Tibial nerve (tissue), 4 donors: ENCODE results near the gene PIGQ. TPM values are rescaled to one million over a fixed set of nuclear protein-coding genes. Genes with fewer than 3 reads are reported as not detected.

Experiments used
- DNase-seq, 2 donors: peaks; one replicate each; pipeline ENCODE4 v3.0.0-alpha.2; 2019; ENCODE audit warnings: low spot score in 2 of 2
- H3K27ac ChIP-seq, 4 donors: fragments of 200-600 bp; sonication (generic) in 3 of 4; one replicate each; pipeline ENCODE4 v1.5.1; 2017 to 2019; ENCODE audit warnings: mild to moderate bottlenecking in 1 of 4
- H3K27me3 ChIP-seq, 2 donors: fragments of 200-600 bp; sonication (generic) in 1 of 2; one replicate each; pipeline versions ENCODE4 v1.5.1 to v1.6.0; 2017 to 2019
- H3K36me3 ChIP-seq, 3 donors: fragments of 200-600 bp; sonication (generic); one replicate each; pipeline ENCODE4 v1.5.1; 2018 to 2019
- H3K4me1 ChIP-seq, 4 donors: fragments of 200-600 bp; sonication (generic) in 3 of 4; one replicate each; pipeline ENCODE4 v1.5.1; 2017 to 2019
- H3K4me3 ChIP-seq, 4 donors: fragments of 200-600 bp; sonication (generic) in 3 of 4; one replicate each; pipeline ENCODE4 v1.5.1; 2017 to 2019; ENCODE audit warnings: mild to moderate bottlenecking in 1 of 4, moderate library complexity in 1 of 4
- H3K9me3 ChIP-seq, 4 donors: fragments of 200-600 bp; sonication (generic) in 3 of 4; one replicate each; pipeline ENCODE4 v1.5.1; 2017 to 2019
- EP300 ChIP-seq, 2 donors: sonication (generic); formaldehyde crosslinking; IDR thresholded peaks; one replicate each; pipeline ENCODE4 v1.6.1; 2017; ENCODE audit warnings: antibody characterized with exemption in 2 of 2, mild to moderate bottlenecking in 1 of 2
- POLR2A ChIP-seq, 2 donors: fragments of 450-650 bp; IDR thresholded peaks; one replicate each; pipeline ENCODE4 v1.6.1; 2017; ENCODE audit warnings: antibody characterized with exemption in 2 of 2, mild to moderate bottlenecking in 2 of 2, moderate library complexity in 2 of 2
- WGBS, 2 donors: methylation state at CpG; one replicate each; pipeline ENCODE4 v1.1.5; 2018; 5-methylcytosine and 5-hydroxymethylcytosine counted together
- total RNA-seq, 4 donors: library from RNA; depleted of rRNA; stranded (reverse); fragments of >200 nt; gene quantifications; one replicate each; pipeline ENCODE4 v1.1.0, GENCODE V29; 2016
- TF ChIP-seq, protein P1 (sequence below), 5 experiments: fragments of 200-600 bp in 3 of 5; fragments of 450-650 bp in 2 of 5; sonication (generic) in 3 of 5; IDR thresholded peaks; one replicate each; pipeline ENCODE4 v1.5.1; 2016 to 2019; ENCODE audit warnings: antibody characterized with exemption in 5 of 5, mild to moderate bottlenecking in 3 of 5, moderate library complexity in 2 of 5

PIGQ gene
- total RNA-seq, 4 donors from 2014 or later: 49.2 to 89.6 (median 71.8) TPM

DNA sequence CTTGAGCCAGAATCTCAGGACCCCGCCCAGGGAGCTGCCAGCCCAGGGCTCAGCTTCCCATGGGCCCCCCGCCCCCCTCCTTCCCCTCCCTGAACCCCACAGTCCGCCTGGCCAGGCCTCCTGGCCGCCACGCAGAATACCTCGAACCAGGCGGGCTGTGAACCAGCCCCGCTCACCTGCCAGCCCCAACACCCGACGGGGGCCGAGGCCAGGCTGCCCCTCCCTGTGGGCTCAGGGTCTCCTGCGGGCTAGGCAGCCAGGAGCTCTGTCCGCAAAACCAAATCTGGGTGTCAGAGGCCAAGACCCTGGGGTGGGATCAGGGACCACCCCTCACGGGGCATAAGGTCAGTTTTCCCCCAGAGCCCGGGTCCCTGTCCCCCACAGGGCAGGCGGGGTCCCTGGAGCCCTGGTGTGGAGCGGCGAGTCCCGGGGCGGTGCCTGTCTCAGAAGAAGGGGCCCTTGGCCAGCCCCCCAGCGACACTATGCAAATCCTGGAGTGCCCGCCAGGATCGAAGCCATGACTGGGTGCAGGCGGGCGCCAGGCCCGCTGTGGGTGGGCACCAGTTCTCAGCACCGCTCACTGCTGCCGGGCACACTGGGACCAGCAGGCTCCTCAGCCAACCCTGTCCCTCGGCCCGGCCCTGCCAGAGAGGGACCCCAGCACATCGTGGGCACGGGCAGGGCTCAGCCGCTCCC lies 16.0 kb upstream of the PIGQ start:
- Histone ChIP-seq H3K4me1 (peaks cover 0 to 22% (median 6%) of the 10 kb centered on the region in 4 donors), H3K27me3 (peaks cover 0 to 6% of the 10 kb centered on the region in 2 donors), H3K4me3 (no peak overlapping the region), H3K36me3 (peaks cover 5 to 54% (median 9%) of the 10 kb centered on the region in 3 donors), H3K27ac (peak overlapping the region in 1 of 4 donors; percentile 52), H3K9me3 (no peaks in the 10 kb centered on the region)
- 47 to 76% methylated on average over 3 to 23 of the region's 33 CpGs for WGBS, 2 donors
- TF ChIP-seq EP300 (IDR thresholded peaks at IDR 0.05) (no peak), POLR2A (IDR thresholded peaks at IDR 0.05) (no peak)
- TF ChIP-seq, protein P1, sequence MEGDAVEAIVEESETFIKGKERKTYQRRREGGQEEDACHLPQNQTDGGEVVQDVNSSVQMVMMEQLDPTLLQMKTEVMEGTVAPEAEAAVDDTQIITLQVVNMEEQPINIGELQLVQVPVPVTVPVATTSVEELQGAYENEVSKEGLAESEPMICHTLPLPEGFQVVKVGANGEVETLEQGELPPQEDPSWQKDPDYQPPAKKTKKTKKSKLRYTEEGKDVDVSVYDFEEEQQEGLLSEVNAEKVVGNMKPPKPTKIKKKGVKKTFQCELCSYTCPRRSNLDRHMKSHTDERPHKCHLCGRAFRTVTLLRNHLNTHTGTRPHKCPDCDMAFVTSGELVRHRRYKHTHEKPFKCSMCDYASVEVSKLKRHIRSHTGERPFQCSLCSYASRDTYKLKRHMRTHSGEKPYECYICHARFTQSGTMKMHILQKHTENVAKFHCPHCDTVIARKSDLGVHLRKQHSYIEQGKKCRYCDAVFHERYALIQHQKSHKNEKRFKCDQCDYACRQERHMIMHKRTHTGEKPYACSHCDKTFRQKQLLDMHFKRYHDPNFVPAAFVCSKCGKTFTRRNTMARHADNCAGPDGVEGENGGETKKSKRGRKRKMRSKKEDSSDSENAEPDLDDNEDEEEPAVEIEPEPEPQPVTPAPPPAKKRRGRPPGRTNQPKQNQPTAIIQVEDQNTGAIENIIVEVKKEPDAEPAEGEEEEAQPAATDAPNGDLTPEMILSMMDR (IDR thresholded peaks at IDR 0.05): no peak
- no peak for DNase-seq

DNA sequence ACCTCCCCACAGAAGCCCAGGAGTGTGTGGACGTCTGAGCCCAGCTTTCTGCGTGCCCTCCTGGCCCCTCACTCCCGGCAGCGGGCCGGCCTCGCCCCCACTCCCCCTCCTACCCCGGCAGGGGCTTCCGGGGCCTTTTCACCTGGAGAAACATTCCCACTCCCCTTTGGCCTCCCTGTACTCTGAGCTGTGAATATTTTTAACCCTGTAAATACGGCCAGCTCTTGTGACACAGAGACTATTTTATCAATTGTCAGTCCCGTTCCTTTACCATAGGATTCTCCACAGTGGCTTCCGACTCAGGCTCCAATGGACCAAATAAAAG lies 15.5 kb upstream of the PIGQ start:
- no peak for DNase-seq
- Histone ChIP-seq H3K4me3 (peak overlapping the region in 1 of 4 donors; percentile 44), H3K27me3 (peaks cover 0 to 11% of the 10 kb centered on the region in 2 donors), H3K27ac (peak overlapping the region in 1 of 4 donors; percentile 52), H3K36me3 (peaks cover 5 to 48% (median 9%) of the 10 kb centered on the region in 3 donors), H3K9me3 (no peaks in the 10 kb centered on the region), H3K4me1 (peaks cover 0 to 23% (median 6%) of the 10 kb centered on the region in 4 donors)
- WGBS, 2 donors: 37 to 62% methylated on average over 10 to 11 of the region's 11 CpGs
- TF ChIP-seq, protein P1 (IDR thresholded peaks at IDR 0.05): no peak
- no peak for TF ChIP-seq POLR2A (IDR thresholded peaks at IDR 0.05)
- no peak for TF ChIP-seq EP300 (IDR thresholded peaks at IDR 0.05)

DNA sequence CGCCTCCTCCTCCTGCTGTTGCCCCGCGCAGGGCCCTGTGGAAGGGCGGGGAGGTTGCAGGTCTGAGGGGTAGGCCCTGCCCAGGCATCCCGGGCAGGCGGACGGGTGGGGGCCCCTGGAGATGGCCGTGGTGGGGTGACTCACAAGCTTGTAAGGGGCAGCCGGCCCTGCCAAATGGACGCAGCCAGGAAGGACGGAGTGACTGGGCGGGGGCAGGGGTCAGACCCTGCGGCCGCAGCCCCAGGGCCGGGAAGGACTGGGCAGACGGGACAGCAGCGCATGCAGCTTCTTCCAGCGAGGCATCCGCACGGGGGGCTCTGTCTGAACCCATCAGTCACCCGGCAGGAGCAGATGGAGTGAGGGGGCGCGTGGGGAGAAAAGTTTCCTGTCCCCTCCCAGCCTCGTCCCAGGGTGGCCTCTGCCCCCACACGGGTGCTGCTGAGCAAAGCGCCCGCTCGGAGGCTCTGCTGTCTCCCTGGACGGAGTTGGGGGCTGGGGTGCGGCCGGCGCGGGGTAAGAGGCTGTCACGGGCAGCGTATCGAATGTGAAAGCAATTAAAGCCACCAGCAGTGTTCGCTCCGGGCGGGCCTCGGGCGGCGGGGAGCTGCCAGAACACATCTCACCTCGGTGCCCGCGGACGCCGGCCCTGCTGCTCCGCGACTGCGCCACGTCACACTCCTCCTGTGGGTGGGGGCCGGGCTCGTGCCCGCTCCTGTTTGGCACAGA lies 15.0 kb upstream of the PIGQ start:
- WGBS, 2 donors: 41 to 51% methylated on average over 45 to 54 of the region's 54 CpGs
- Histone ChIP-seq H3K4me3 (peak overlapping the region; percentile 11 to 44 (median 26)), H3K36me3 (peaks cover under 1 to 43% (median 9%) of the 10 kb centered on the region in 3 donors), H3K4me1 (peaks cover 0 to 28% (median 6%) of the 10 kb centered on the region in 4 donors), H3K27ac (peak overlapping the region in 2 of 4 donors; percentile 48 to 52), H3K9me3 (no peaks in the 10 kb centered on the region), H3K27me3 (peaks cover 0 to 17% of the 10 kb centered on the region in 2 donors)
- TF ChIP-seq, protein P1 (IDR thresholded peaks at IDR 0.05): no peak
- TF ChIP-seq EP300 (IDR thresholded peaks at IDR 0.05) (no peak), POLR2A (IDR thresholded peaks at IDR 0.05) (no peak)
- no peak for DNase-seq

DNA sequence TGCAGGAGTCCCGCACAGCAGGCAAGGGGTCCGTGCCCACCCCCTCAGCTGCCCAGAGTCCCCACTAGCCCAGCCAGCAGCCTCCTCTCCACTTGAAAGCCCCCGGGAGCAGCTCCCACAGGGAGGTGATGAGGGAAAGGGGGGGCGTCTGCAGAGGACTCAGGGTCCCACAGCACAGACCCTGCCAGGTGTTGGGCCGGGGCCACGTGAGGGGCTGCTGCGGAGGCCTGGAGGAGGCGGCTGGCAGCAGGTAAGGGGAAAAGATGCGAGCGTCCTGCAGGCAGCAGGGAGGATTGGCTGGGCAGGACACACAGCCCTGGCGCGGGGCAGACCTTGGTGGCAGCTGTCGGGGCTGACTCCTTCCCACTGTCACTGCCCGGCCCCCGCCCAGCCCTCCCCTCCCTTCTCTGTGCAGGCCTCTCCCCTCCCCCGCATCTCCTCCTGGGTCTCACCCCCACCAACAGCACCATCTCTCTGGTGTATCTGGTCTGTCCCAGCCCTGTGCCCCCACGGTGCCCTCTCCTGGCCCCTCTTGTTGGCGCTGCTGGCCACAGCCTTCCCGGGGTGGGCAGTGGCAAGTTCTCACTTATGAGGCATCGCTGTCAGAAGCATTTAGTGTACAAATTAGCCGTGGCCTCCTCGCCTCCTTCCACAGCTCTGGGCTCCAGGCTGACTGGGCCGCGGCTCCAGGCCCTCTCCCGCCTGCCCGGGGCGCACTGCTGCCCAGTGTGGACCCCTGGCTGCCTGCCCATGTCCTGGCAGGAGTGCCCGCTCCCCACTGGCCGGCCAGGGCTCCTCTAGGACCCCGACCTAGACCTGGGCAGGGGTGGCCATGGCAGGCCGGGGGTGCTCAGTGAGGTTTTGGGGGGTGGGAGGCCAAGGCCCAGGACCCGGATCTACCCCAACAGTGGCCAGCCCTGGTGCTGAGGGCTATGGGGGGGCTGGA lies 14.0 kb upstream of the PIGQ start:
- Histone ChIP-seq H3K27ac (no peak overlapping the region), H3K27me3 (peaks cover 0 to 20% of the 10 kb centered on the region in 2 donors), H3K9me3 (no peaks in the 10 kb centered on the region), H3K4me3 (peak overlapping the region in 1 of 4 donors; percentile 44), H3K36me3 (peaks cover 0 to 33% (median 9%) of the 10 kb centered on the region in 3 donors), H3K4me1 (peaks cover 0 to 36% (median 6%) of the 10 kb centered on the region in 4 donors)
- TF ChIP-seq EP300 (IDR thresholded peaks at IDR 0.05) (no peak), POLR2A (IDR thresholded peaks at IDR 0.05) (no peak)
- TF ChIP-seq, protein P1 (IDR thresholded peaks at IDR 0.05): no peak
- DNase-seq: no peak
- 78 to 80% methylated on average over 29 to 31 of the region's 32 CpGs for WGBS, 2 donors
